Ishikawa (cell line): ENCODE measurements around the gene TPCN2.

Source experiments
- CEBPB ChIP-seq: IDR thresholded peaks from 2 replicates; pipeline ENCODE4 v1.6.1; 2012
- CREB1 ChIP-seq: IDR thresholded peaks from 2 replicates; pipeline ENCODE4 v1.6.1; 2012; ENCODE audit warnings: low read depth
- EGR1 ChIP-seq: IDR thresholded peaks from 2 replicates; pipeline ENCODE4 v1.6.1; 2012
- EP300 ChIP-seq: IDR thresholded peaks from 2 replicates; pipeline ENCODE4 v1.6.1; 2012; ENCODE audit warnings: borderline replicate concordance
- FOXM1 ChIP-seq: IDR thresholded peaks from 2 replicates; pipeline ENCODE4 v1.6.1; 2012; ENCODE audit warnings: low read depth, borderline replicate concordance
- MAX ChIP-seq: IDR thresholded peaks from 2 replicates; pipeline ENCODE4 v1.6.1; 2012
- NFIC ChIP-seq: IDR thresholded peaks from 2 replicates; pipeline ENCODE4 v1.6.1; 2012
- RAD21 ChIP-seq: IDR thresholded peaks from 2 replicates; pipeline ENCODE4 v1.6.1; 2012; ENCODE audit warnings: low read depth
- REST ChIP-seq: IDR thresholded peaks from 2 replicates; pipeline ENCODE4 v1.6.1; 2012; ENCODE audit warnings: low read depth, mild to moderate bottlenecking
- TAF1 ChIP-seq: IDR thresholded peaks from 2 replicates; pipeline ENCODE4 v1.6.1; 2012; ENCODE audit warnings: low read depth, mild to moderate bottlenecking
- TCF12 ChIP-seq: IDR thresholded peaks from 2 replicates; pipeline ENCODE4 v1.6.1; 2012; ENCODE audit warnings: low read depth
- TEAD4 ChIP-seq: IDR thresholded peaks from 2 replicates; pipeline ENCODE4 v1.6.1; 2012
- USF1 ChIP-seq: IDR thresholded peaks from 2 replicates; pipeline ENCODE4 v1.6.1; 2012
- YY1 ChIP-seq: IDR thresholded peaks from 2 replicates; pipeline ENCODE4 v1.6.1; 2012; ENCODE audit warnings: low read depth
- ZBTB7A ChIP-seq: IDR thresholded peaks from 2 replicates; pipeline ENCODE4 v1.6.1; 2012; ENCODE audit warnings: low read depth

The TPCN2 gene

GRCh38 chr11:69157156-69157821 is 108.6 kb downstream of the TPCN2 start:
- no peak for TF ChIP-seq NFIC
- TF ChIP-seq FOXM1 = no peak

- TF ChIP-seq REST (no peak), MAX (no peak), NFIC (no peak), FOXM1 (no peak), TEAD4 (no peak), EGR1 (no peak), YY1 (no peak), EP300 (no peak), ZBTB7A (no peak), USF1 (no peak), CREB1 (no peak), RAD21 (no peak), TCF12 (no peak), TAF1 (no peak), CEBPB (no peak)
Measured at GRCh38 chr11:69157822-69158231, 109.1 kb downstream of the TPCN2 start.

- TF ChIP-seq TEAD4 (no peak), EP300 (no peak), CREB1 (no peak), TAF1 (no peak), RAD21 (no peak), EGR1 (no peak), ZBTB7A (no peak), USF1 (no peak), MAX (no peak), CEBPB (no peak), TCF12 (no peak), FOXM1 (no peak), YY1 (no peak), NFIC (no peak), REST (no peak)
Measured at GRCh38 chr11:69158301-69159149, 109.8 kb downstream of the TPCN2 start.

- TF ChIP-seq YY1 (no peak), CREB1 (no peak), EGR1 (no peak), TEAD4 (no peak), USF1 (no peak), TAF1 (no peak), EP300 (no peak), MAX (no peak), RAD21 (no peak), NFIC (no peak), REST (no peak)
Measured at GRCh38 chr11:69159150-69159852, 110.6 kb downstream of the TPCN2 start.
